Activated T-helper 17 cell treated with anti-CD3 and anti-CD28 coated beads, Interleukin-2, amount 50 U/mL, for 72 hours (primary cell): ENCODE data around the gene ZNF783. TPM values are rescaled to one million over a fixed set of nuclear protein-coding genes. Genes with fewer than 3 reads are reported as not detected.
"Not testable (repeated sequence)": the region's sequence is repeated elsewhere in the genome, so short reads cannot be mapped to it uniquely, and the experiment has no call there.

Experiments used
- ATAC-seq: fragments of 150-1000 bp; cut with Tn5 transposase; replicated peaks from 2 replicates; pipeline ENCODE4 v1.10.0; 2021; ENCODE audit warnings: mild to moderate bottlenecking, moderate library complexity
- H3K27ac Mint-ChIP-seq: one replicate; pipeline ENCODE4 v1.8.0; 2022; ENCODE audit warnings: mixed read lengths
- H3K27me3 Mint-ChIP-seq: one replicate; pipeline ENCODE4 v1.8.0; 2022; ENCODE audit warnings: mixed read lengths
- H3K36me3 Mint-ChIP-seq: one replicate; pipeline ENCODE4 v1.8.0; 2022; ENCODE audit warnings: low read depth, mild to moderate bottlenecking, mixed read lengths
- H3K4me1 Mint-ChIP-seq: one replicate; pipeline ENCODE4 v1.8.0; 2022; ENCODE audit warnings: mixed read lengths
- H3K4me3 Mint-ChIP-seq: one replicate; pipeline ENCODE4 v1.8.0; 2022; ENCODE audit warnings: mild to moderate bottlenecking, mixed read lengths
- H3K9me3 Mint-ChIP-seq: one replicate; pipeline ENCODE4 v1.8.0; 2022; ENCODE audit warnings: mixed read lengths
- total RNA-seq, 2 donors: library from RNA; stranded (reverse); gene quantifications; one replicate each; pipeline ENCODE4 v1.2.3, GENCODE V29; 2022

ZNF783 gene
- total RNA-seq, 2 donors from 2014 or later = 12.7 to 17.3 TPM

DNA sequence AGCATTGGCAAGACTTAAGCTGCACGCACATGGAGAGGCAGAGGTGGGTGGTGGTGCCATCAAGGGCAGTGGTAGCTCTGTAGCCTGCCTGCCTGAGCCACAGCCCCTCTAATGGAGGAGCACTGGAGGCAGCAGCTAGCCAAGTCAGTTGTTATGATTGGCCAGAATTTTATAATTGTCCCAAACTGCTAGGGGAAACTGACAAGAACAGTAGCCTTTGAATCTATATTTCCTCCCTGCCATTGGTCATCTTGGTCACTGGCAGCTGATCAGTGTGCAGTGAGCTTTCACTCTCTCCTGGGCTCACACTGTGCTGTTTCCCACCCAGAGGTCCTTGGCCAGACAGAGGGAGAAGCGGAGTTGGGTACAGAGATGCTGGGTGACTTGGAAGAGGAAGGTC lies 9.6 kb upstream of the ZNF783 start:
- no peaks in the 10 kb centered on the region for H3K27me3 Mint-ChIP-seq
- H3K9me3 Mint-ChIP-seq = no peaks in the 10 kb centered on the region
- peak overlapping the region; percentile 43 for H3K27ac Mint-ChIP-seq
- H3K36me3 Mint-ChIP-seq = peaks cover 78% of the 10 kb centered on the region
- ATAC-seq = no peak
- no peak overlapping the region for H3K4me3 Mint-ChIP-seq
- H3K4me1 Mint-ChIP-seq = peaks cover 20% of the 10 kb centered on the region

- Mint-ChIP-seq H3K9me3 (no peaks in the 10 kb centered on the region), H3K4me1 (peaks cover 11% of the 10 kb centered on the region), H3K4me3 (no peak overlapping the region), H3K27ac (no peak overlapping the region), H3K36me3 (peaks cover 65% of the 10 kb centered on the region), H3K27me3 (no peaks in the 10 kb centered on the region)
- no peak for ATAC-seq
Observed at GRCh38 chr7:149253665-149254064, 8.3 kb upstream of the ZNF783 start.

GRCh38 chr7:149254181-149254858 lies 7.7 kb upstream of the ZNF783 start:
- H3K4me1 Mint-ChIP-seq = peaks cover 5% of the 10 kb centered on the region
- no peaks in the 10 kb centered on the region for H3K27me3 Mint-ChIP-seq
- no peak overlapping the region for H3K27ac Mint-ChIP-seq
- peaks cover 58% of the 10 kb centered on the region for H3K36me3 Mint-ChIP-seq
- H3K9me3 Mint-ChIP-seq = no peaks in the 10 kb centered on the region
- H3K4me3 Mint-ChIP-seq = no peak overlapping the region
- no peak for ATAC-seq

- peak overlapping the region; percentile 22 for H3K27ac Mint-ChIP-seq
- ATAC-seq = no peak
- H3K4me1 Mint-ChIP-seq = peaks cover 4% of the 10 kb centered on the region
- no peaks in the 10 kb centered on the region for H3K9me3 Mint-ChIP-seq
- H3K27me3 Mint-ChIP-seq = no peaks in the 10 kb centered on the region
- H3K4me3 Mint-ChIP-seq = no peak overlapping the region
- peaks cover 50% of the 10 kb centered on the region for H3K36me3 Mint-ChIP-seq
Observed at GRCh38 chr7:149255174-149255573, 6.8 kb upstream of the ZNF783 start.

DNA sequence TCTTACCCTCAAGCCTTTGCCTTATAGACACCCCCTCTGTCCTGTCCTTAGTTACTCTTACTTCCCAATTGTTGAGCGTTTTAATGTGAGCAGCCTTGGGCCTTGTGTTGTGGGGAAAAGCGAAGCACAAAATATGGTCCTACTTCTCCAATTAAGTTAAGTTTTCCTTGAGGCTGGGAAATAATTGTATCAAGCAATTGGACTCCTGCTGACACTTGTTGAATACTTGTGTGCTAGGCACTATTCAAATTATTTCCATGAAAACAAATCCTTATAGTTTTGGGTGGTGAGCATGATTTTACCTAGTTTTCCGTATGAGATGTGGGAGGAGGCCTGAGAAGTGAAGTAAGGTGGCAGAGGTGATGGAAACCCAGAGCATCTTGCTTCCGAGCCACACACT lies 5.4 kb upstream of the ZNF783 start:
- Mint-ChIP-seq H3K4me1 (peaks cover 8% of the 10 kb centered on the region), H3K9me3 (no peaks in the 10 kb centered on the region), H3K4me3 (no peak overlapping the region), H3K27ac (no peak overlapping the region), H3K36me3 (peaks cover 43% of the 10 kb centered on the region), H3K27me3 (no peaks in the 10 kb centered on the region)
- ATAC-seq = no peak

DNA sequence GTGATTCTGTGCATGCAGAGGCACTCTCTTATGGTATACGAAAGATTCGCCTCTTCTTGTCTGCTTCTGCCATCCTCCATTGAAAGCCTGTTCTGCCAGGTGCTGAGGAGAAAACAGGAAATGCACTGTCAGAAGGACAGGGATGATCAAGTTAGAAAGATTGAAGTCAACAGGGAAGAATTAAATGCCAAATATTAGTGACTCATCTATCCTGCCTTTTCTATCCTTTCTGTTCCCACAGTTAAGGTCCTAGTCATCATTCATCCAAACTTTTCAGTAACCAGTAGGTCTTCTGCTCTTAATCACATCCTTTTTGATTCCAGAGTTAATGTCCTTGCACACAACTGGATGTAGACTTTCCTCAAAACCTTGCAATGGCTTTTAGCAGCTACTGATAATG lies 4.8 kb upstream of the ZNF783 start:
- H3K4me1 Mint-ChIP-seq = peaks cover 8% of the 10 kb centered on the region
- ATAC-seq = no peak
- H3K27ac Mint-ChIP-seq = no peak overlapping the region
- H3K9me3 Mint-ChIP-seq = no peaks in the 10 kb centered on the region
- H3K36me3 Mint-ChIP-seq = peaks cover 39% of the 10 kb centered on the region
- H3K4me3 Mint-ChIP-seq = no peak overlapping the region
- no peaks in the 10 kb centered on the region for H3K27me3 Mint-ChIP-seq

- peaks cover 23% of the 10 kb centered on the region for H3K4me1 Mint-ChIP-seq
- peak overlapping the region; percentile 93 for H3K27ac Mint-ChIP-seq
- no peaks in the 10 kb centered on the region for H3K27me3 Mint-ChIP-seq
Observed at GRCh38 chr7:149261316-149261828, 624 bp upstream of the ZNF783 start.

GRCh38 chr7:149266451-149266850 lies 4.5 kb downstream of the ZNF783 start:
- Mint-ChIP-seq H3K27ac (peak overlapping the region; percentile 85), H3K4me1 (peaks cover 23% of the 10 kb centered on the region), H3K27me3 (no peaks in the 10 kb centered on the region), H3K36me3 (peaks cover 81% of the 10 kb centered on the region), H3K4me3 (no peak overlapping the region), H3K9me3 (no peaks in the 10 kb centered on the region)
- no peak for ATAC-seq

More at GRCh38 chr7:149261316-149261828, 624 bp upstream of the ZNF783 start:
- ATAC-seq = peak; percentile 63
- Mint-ChIP-seq H3K4me3 (peak overlapping the region; percentile 78), H3K9me3 (no peaks in the 10 kb centered on the region), H3K36me3 (peaks cover 35% of the 10 kb centered on the region)

DNA sequence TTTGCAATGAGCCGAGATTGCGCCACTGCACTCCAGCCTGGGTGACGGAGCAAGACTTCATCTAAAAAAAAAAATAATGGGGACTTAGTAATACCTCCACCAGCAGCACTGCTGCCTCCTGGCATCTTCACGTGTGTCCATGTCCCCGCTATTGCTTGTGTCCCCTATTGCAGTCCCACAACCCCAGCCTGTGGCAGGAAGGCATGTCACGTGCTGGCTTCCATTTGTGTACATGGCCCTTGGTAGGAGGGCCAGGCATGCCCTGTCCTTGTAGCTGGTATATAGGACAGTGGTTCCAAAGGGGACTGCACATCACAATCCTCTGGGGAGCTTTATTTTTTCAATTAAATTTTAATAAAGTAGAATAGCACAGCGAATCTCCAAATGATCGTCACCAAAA lies 5.7 kb downstream of the ZNF783 start:
- ATAC-seq = no peak
- H3K4me3 Mint-ChIP-seq = no peak overlapping the region
- H3K36me3 Mint-ChIP-seq = peaks cover 91% of the 10 kb centered on the region
- H3K4me1 Mint-ChIP-seq = peaks cover 23% of the 10 kb centered on the region
- H3K27me3 Mint-ChIP-seq = no peaks in the 10 kb centered on the region
- no peaks in the 10 kb centered on the region for H3K9me3 Mint-ChIP-seq
- peak overlapping the region; percentile 9 for H3K27ac Mint-ChIP-seq

DNA sequence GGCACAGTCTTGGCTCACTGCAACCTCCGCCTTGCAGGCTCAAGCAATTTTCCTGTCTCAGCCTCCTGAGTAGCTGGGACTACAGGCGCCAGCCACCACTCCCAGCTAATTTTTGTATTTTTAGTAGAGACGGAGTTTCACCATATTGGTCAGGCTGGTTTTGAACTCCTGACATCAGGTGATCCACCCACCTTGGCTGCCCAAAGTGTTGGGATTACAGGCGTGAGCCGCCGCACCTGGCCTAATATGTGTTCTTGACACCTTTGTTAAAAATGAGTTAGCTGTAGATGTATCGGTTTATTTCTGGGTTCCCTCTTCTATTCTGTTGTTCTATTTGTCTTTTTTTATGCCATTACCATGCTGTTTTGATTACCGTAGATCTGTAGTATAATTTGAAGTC lies 12.4 kb downstream of the ZNF783 start:
- Mint-ChIP-seq H3K27ac (peak overlapping the region; percentile 36), H3K4me1 (peaks cover 10% of the 10 kb centered on the region), H3K36me3 (peaks cover 98% of the 10 kb centered on the region)
- H3K9me3 Mint-ChIP-seq, ATAC-seq, H3K4me3 Mint-ChIP-seq, H3K27me3 Mint-ChIP-seq: not testable (repeated sequence)

GRCh38 chr7:149277871-149278270 lies 15.9 kb downstream of the ZNF783 start:
- Mint-ChIP-seq H3K4me3 (no peak overlapping the region), H3K27ac (no peak overlapping the region), H3K9me3 (no peaks in the 10 kb centered on the region), H3K36me3 (peaks cover 80% of the 10 kb centered on the region), H3K27me3 (no peaks in the 10 kb centered on the region), H3K4me1 (peaks cover 14% of the 10 kb centered on the region)
- no peak for ATAC-seq

DNA sequence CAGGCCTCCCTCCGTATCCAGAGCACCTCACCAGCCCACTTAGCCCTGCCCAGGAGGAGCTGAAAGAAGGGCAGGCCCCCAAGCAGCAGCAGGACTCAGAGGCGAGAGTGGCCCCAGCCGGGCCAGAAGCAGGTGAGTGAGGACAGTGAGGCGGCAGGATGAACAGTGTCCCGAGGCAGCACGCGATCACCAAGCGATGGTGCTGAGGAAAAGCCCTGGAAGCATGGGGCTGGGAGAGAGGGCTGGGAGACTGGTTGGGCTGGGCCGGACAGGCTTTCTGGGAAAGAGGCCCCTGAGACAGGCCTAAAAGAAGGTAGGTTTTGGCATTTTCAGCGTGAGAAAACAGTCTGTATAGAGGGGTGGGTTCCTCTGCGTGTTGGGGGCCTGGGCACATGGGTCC lies 16.4 kb downstream of the ZNF783 start:
- ATAC-seq = no peak
- H3K27ac Mint-ChIP-seq = no peak overlapping the region
- no peak overlapping the region for H3K4me3 Mint-ChIP-seq
- H3K9me3 Mint-ChIP-seq = no peaks in the 10 kb centered on the region
- peaks cover 75% of the 10 kb centered on the region for H3K36me3 Mint-ChIP-seq
- H3K4me1 Mint-ChIP-seq = peaks cover 11% of the 10 kb centered on the region
- H3K27me3 Mint-ChIP-seq = no peaks in the 10 kb centered on the region

GRCh38 chr7:149279111-149279743 lies 17.2 kb downstream of the ZNF783 start:
- Mint-ChIP-seq H3K27ac (no peak overlapping the region), H3K4me3 (no peak overlapping the region), H3K4me1 (peaks cover 13% of the 10 kb centered on the region), H3K36me3 (peaks cover 66% of the 10 kb centered on the region), H3K27me3 (no peaks in the 10 kb centered on the region), H3K9me3 (no peaks in the 10 kb centered on the region)
- no peak for ATAC-seq

GRCh38 chr7:149280151-149280550 lies 18.2 kb downstream of the ZNF783 start:
- H3K4me1 Mint-ChIP-seq = peaks cover 14% of the 10 kb centered on the region
- peaks cover 57% of the 10 kb centered on the region for H3K36me3 Mint-ChIP-seq
- no peak for ATAC-seq
- no peaks in the 10 kb centered on the region for H3K27me3 Mint-ChIP-seq
- no peak overlapping the region for H3K27ac Mint-ChIP-seq
- no peak overlapping the region for H3K4me3 Mint-ChIP-seq
- H3K9me3 Mint-ChIP-seq = no peaks in the 10 kb centered on the region
